Astrocyte of the hippocampus (primary cell): ENCODE results near the gene NDUFS3.
A peak's percentile ranks its signal among the peaks of the same experiment; 100 is the strongest.
"Not testable (repeated sequence)": the region's sequence is repeated elsewhere in the genome, so short reads cannot be mapped to it uniquely, and the experiment has no call there.

ENCODE experiments used
- DNase-seq: peaks from one replicate; pipeline ENCODE4 v3.0.0; 2011; ENCODE audit warnings: low read depth, low spot score

The NDUFS3 gene

GRCh38 chr11:47560426-47560825, 18.4 kb upstream of the NDUFS3 start:
- no peak for DNase-seq

- not testable (repeated sequence) for DNase-seq
These were observed 16.5 kb upstream of the NDUFS3 start for GRCh38 chr11:47562393-47562792.

GRCh38 chr11:47564366-47564765, 14.5 kb upstream of the NDUFS3 start:
- DNase-seq = not testable (repeated sequence)

GRCh38 chr11:47564933-47565339, 13.9 kb upstream of the NDUFS3 start:
- DNase-seq = no peak

GRCh38 chr11:47565340-47566148, 13.3 kb upstream of the NDUFS3 start, which contains the start of gene PTPMT1:
PTPMT1 (plus strand) TSS chr11:47565599; CDS start chr11:47565623, 24 bp downstream.
- DNase-seq = peak; percentile 89

- no peak for DNase-seq
These were observed 12.7 kb upstream of the NDUFS3 start for GRCh38 chr11:47566149-47566698.

- no peak for DNase-seq
These were observed 9.2 kb upstream of the NDUFS3 start for GRCh38 chr11:47569646-47570045.

- no peak for DNase-seq
These were observed 8.1 kb upstream of the NDUFS3 start for GRCh38 chr11:47570651-47571356.

- no peak for DNase-seq
These were observed 7.5 kb upstream of the NDUFS3 start for GRCh38 chr11:47571357-47571729.

- DNase-seq = peak; percentile 40
These were observed 7.0 kb upstream of the NDUFS3 start for GRCh38 chr11:47571895-47572294.

- peak; percentile 45 for DNase-seq
These were observed 6.1 kb upstream of the NDUFS3 start for GRCh38 chr11:47572715-47573255.

GRCh38 chr11:47573321-47573720, 5.6 kb upstream of the NDUFS3 start:
- DNase-seq = no peak

GRCh38 chr11:47577460-47578041, 1.3 kb upstream of the NDUFS3 start:
- DNase-seq = no peak

GRCh38 chr11:47583844-47584243, 5.0 kb downstream of the NDUFS3 start:
- DNase-seq = no peak

GRCh38 chr11:47586098-47586855, 7.4 kb downstream of the NDUFS3 start, which contains the start of gene FAM180B:
FAM180B (plus strand) TSS chr11:47586678; CDS start chr11:47586769, 91 bp downstream.
- no peak for DNase-seq

GRCh38 chr11:47587039-47587716, 8.3 kb downstream of the NDUFS3 start:
- no peak for DNase-seq

- DNase-seq = no peak
These were observed 9.0 kb downstream of the NDUFS3 start for GRCh38 chr11:47587723-47588326.

GRCh38 chr11:47589118-47589517, 10.2 kb downstream of the NDUFS3 start:
- DNase-seq = no peak

- no peak for DNase-seq
These were observed 10.7 kb downstream of the NDUFS3 start for GRCh38 chr11:47589584-47589976.
